NB4 (cell line): ENCODE data around the gene SOCS7.

Source experiments
- MYC ChIP-seq: IDR thresholded peaks from 2 replicates; pipeline ENCODE4 v1.6.1; 2011; ENCODE audit warnings: low read depth, low read length
- TF ChIP-seq, protein P1 (sequence below): IDR thresholded peaks from one replicate; pipeline ENCODE4 v1.5.1; 2012; ENCODE audit warnings: low read depth, low read length

DNA sequence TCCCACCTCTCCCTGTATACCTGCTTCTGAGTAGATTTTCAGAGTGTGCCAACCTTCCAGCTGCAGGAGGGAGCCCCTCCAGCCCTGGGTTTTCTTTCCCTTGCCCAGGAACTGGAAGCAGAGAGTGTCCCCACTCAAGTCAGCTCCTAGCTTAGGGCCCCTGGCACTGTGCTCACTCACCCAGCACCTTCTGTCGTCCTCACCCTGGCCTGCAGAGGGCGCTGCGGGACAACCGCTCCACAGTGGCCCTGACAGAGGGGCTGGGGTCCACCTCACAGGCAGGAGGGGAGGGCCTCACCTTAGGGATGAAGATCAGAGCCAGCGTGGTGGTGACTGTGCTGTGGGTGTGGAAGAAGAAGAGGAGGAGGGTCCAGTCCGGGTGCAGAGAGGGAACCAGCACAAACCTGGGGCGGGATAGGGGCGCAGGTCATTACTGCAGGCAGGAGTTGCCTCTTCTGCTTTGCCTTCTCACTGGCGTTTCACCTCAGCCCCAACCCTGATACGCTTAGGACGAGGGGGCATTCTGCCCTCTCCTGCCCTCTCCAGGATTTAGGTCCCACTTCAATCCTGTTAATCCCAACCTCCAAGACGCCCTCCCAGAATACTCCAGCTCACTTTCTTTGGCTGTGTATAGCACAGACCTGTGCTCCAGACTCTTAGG is 17.9 kb upstream of the SOCS7 start:
- TF ChIP-seq, protein P1, sequence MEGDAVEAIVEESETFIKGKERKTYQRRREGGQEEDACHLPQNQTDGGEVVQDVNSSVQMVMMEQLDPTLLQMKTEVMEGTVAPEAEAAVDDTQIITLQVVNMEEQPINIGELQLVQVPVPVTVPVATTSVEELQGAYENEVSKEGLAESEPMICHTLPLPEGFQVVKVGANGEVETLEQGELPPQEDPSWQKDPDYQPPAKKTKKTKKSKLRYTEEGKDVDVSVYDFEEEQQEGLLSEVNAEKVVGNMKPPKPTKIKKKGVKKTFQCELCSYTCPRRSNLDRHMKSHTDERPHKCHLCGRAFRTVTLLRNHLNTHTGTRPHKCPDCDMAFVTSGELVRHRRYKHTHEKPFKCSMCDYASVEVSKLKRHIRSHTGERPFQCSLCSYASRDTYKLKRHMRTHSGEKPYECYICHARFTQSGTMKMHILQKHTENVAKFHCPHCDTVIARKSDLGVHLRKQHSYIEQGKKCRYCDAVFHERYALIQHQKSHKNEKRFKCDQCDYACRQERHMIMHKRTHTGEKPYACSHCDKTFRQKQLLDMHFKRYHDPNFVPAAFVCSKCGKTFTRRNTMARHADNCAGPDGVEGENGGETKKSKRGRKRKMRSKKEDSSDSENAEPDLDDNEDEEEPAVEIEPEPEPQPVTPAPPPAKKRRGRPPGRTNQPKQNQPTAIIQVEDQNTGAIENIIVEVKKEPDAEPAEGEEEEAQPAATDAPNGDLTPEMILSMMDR = peak; percentile 89
- no peak; the same call in 1 of the 2 replicates for TF ChIP-seq MYC
